Endometrial microvascular endothelial cells (primary cell): ENCODE measurements around the gene RAB32. TPM values are rescaled to one million over a fixed set of nuclear protein-coding genes. Genes with fewer than 3 reads are reported as not detected.

ENCODE experiments used
- in situ Hi-C: cut with HindIII; loops from 2 replicates; pipeline ENCODE4 v1.10.0; 2017; ENCODE audit warnings: low sequenced_read_pairs, low pct_unique_long_range_greater_than_20kb; ENCODE audit errors: inconsistent ontology term
- total RNA-seq: library from RNA; depleted of rRNA; stranded (reverse); fragments of >200 nt; gene quantifications from one replicate; pipeline ENCODE4 v1.2.3, GENCODE V29; 2015; ENCODE audit errors: inconsistent ontology term

RAB32 gene
- total RNA-seq, 1 donor from 2014 or later: 116 TPM

- in situ Hi-C loops: no loop called here
Measured at GRCh38 chr6:146574211-146574610, 30.6 kb downstream of the RAB32 start.

- in situ Hi-C loops: no loop called here
Measured at GRCh38 chr6:146578054-146578453, 34.4 kb downstream of the RAB32 start.

GRCh38 chr6:146581968-146582367 lies 38.3 kb downstream of the RAB32 start:
- in situ Hi-C loops: no loop called here

- in situ Hi-C loops: no loop called here
Measured at GRCh38 chr6:146582857-146583256, 39.2 kb downstream of the RAB32 start.

- in situ Hi-C loops: no loop called here
Measured at GRCh38 chr6:146583966-146584365, 40.3 kb downstream of the RAB32 start.

GRCh38 chr6:146587459-146587858 lies 43.8 kb downstream of the RAB32 start:
- in situ Hi-C loops: no loop called here

GRCh38 chr6:146590492-146590891 lies 46.9 kb downstream of the RAB32 start:
- in situ Hi-C loops: no loop called here

- in situ Hi-C loops: no loop called here
Measured at GRCh38 chr6:146592451-146592850, 48.8 kb downstream of the RAB32 start.

- in situ Hi-C loops: no loop called here
Measured at GRCh38 chr6:146593986-146594385, 50.4 kb downstream of the RAB32 start.

- in situ Hi-C loops: no loop called here
Measured at GRCh38 chr6:146594495-146594894, 50.9 kb downstream of the RAB32 start.

GRCh38 chr6:146595972-146596731 lies 52.5 kb downstream of the RAB32 start:
- in situ Hi-C loops: no loop called here

- in situ Hi-C loops: no loop called here
Measured at GRCh38 chr6:146598772-146599405, 55.3 kb downstream of the RAB32 start, which contains the start of gene ADGB. TSS of gene ADGB (plus strand) at chr6:146598972. CDS start at chr6:146599041, 69 bp downstream.

- in situ Hi-C loops: no loop called here
Measured at GRCh38 chr6:146601352-146601751, 57.7 kb downstream of the RAB32 start.

- in situ Hi-C loops: no loop called here
Measured at GRCh38 chr6:146602526-146602925, 58.9 kb downstream of the RAB32 start.

Other genes with a start within 250 kb of the RAB32 start
- gene ADGB, start 55.1 kb downstream of the RAB32 start, total RNA-seq: not detected